HL-60/S4 (cell line): ENCODE results near the gene KRTAP4-9.
"Not testable (repeated sequence)": the region's sequence is repeated elsewhere in the genome, so short reads cannot be mapped to it uniquely, and the experiment has no call there.

Experiments used
- in situ Hi-C: fragments of 300-500 bp; cut with MboI; formaldehyde crosslinking; loops from 2 replicates; pipeline ENCODE4 v1.14.3; 2022; ENCODE audit warnings: low sequenced_read_pairs

KRTAP4-9 gene

DNA sequence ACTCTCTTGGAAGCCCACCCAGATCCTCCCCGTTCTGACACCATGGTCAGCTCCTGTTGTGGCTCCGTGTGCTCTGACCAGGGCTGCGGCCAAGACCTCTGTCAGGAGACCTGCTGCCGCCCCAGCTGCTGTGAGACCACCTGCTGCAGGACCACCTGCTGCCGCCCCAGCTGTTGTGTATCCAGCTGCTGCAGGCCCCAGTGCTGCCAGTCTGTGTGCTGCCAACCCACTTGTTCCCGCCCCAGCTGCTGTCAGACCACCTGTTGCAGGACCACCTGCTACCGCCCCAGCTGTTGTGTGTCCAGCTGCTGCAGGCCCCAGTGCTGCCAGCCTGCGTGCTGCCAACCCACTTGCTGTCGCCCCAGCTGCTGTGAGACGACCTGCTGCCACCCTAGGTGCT, at the start of gene KRTAP4-9:
Gene KRTAP4-9, plus strand, starts transcription at position 43 of the 400 bp plus-strand sequence. Its CDS starts 0 bp downstream, at position 43.
- in situ Hi-C loops: not testable (repeated sequence)

DNA sequence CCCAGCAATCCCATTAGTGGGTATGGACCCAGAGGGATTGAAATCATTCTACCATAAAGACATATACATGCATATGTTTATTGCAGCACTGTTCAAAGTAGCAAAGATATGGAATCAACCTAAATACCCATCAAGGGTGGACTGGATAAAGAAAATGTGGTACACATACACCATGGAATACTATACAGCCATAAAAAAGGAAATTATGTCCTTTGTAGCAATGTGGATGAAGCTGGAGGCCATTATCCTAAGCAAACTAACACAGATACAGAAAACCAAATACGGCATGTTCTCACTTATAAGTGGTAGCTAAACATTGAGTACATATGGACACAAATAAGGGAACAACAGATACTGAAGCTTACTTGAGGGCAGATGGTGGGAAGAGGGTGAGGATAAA, 47.6 kb upstream of the KRTAP4-9 start:
- in situ Hi-C loops: no loop called here

DNA sequence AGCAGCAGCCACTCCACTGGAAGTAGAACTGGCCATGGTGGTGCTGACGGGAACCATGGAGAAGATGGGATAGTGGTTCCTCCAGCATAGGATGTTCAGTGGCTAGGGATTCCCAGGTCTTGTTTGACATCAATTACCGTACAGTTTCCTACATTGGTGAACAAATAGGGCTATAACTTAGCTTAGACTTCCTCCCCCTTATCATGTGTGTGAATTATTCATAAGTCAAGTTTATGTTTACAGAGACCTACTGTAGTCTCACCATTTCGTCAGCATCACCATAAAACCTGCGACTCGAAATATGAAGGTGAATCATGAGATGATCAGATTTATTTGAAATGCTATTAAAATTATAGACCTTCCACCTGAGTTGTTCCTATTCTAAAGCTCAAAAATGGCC, 46.4 kb upstream of the KRTAP4-9 start:
- in situ Hi-C loops: no loop called here

DNA sequence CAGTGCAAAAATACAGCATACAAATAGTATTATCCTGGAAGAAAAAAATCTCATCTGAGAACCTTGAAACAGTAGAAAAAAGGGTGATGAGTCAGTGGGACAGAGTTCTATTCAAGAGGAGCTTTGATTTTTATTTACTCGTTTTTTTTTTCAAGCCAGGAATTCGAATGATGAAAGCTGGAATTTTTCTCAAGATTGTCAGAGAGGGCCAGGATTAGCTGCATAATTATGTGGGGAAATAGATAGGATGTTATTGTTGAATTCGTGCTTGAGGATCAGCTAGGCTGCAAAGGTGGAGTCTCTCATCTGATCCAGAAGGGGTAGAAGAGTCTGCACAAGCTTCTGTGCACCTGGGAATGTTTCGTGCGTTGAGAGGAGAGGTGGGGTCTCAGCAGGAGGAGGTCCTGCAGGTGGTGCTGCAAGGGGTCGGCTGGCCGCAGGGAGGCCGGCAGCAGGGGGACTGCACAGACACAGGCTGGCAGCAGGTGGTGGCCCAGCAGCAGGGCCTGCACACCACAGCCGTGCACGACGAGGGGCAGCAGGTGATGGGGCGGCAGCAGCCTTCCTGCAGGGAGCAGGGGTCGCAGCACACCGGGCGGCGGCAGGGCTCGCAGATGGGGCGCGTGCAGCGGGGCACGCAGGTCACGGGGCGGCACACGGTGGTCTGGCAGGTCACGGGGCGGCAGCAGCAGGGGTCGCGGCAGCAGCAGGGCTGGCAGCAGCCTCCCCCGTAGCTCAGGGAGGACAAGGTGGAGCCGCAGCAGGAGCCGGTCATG, 45.7 kb upstream of the KRTAP4-9 start:
- in situ Hi-C loops: not testable (repeated sequence)

DNA sequence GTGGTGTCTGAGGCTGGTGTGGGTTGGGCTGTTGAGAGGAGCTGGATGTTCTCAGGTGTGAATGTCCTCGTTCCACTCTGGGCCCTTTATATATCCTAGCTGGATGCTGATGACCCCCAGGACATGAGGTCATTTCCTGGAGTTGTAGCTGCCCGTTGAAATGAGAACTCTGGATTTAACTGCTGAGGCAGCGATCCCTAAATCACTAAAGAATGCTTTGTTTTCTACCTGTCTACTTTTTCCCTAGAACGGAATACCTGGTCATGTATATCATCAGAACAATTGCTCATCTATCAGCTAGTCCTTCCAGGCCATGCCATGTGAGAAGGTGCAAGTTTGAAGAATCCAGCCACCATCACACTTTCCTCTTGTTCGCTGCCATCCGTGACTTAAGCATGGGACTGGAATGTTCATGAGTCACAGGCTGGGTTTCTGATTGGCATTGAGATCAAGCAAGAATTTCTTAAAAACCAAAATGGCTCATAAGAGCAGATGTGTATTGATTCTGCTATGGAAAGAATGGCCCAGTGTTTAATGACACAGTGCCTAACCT, 45.1 kb upstream of the KRTAP4-9 start, which contains the start of gene KRTAP2-3:
Gene KRTAP2-3, minus strand, starts transcription at position 63 of the 553 bp plus-strand sequence. CDS start 64 bp downstream, outside the sequence.
- in situ Hi-C loops: no loop called here

DNA sequence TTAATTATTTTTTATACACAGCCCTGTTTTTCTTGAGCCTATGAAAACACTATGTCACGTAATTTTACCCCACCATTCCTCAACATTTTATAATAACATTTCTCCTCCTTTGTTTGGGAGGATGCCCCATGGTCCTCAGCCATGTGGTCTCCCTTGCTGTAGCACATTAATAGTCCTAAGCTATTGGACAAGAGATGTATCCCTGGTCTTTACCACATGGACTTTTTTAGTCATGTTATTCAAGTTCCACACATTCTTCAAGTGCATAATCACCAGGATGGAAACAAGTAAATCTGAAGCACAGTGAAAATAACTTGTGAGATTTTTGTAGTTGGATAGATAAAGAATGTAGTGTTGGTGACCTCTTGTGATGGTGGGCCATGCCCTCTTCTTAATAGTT, 43.2 kb upstream of the KRTAP4-9 start:
- in situ Hi-C loops: no loop called here

DNA sequence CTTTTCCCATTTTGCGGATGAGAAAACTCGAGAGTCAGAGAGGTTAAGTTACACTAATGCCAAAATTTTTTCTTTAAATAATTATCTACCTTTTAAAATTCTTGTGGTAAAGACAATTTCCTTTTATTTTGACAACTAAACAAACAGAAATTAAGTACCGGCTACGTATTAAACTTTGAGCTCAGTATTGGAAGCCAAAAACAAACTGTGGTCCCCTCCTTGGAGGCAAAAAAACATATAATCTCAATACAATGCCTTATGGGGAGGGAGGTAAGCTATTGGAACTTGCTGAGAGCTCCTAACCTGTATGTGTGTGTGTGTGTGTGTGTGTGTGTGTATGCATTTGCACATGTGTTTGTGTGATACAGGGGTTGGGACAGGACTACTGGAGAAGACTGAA, 41.7 kb upstream of the KRTAP4-9 start:
- in situ Hi-C loops: no loop called here

DNA sequence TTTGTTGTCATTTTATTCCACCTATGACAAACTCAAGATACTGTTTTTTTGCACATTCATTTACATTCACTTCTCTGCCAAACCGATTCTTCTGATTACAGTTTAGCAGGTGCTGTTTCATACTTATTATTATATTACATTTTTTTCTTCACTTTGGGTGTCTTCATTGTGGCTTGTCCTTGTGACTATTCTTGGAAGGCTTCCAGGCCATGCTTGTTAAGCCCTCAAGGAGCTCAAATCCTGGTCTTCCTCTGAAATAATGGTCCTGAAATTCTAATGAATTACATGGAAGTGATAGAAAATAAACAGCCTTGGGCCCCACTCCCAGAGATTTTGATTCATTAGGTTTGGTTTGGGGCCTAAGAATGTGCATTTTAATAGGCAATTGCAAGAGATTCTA, 40.9 kb upstream of the KRTAP4-9 start:
- in situ Hi-C loops: no loop called here

DNA sequence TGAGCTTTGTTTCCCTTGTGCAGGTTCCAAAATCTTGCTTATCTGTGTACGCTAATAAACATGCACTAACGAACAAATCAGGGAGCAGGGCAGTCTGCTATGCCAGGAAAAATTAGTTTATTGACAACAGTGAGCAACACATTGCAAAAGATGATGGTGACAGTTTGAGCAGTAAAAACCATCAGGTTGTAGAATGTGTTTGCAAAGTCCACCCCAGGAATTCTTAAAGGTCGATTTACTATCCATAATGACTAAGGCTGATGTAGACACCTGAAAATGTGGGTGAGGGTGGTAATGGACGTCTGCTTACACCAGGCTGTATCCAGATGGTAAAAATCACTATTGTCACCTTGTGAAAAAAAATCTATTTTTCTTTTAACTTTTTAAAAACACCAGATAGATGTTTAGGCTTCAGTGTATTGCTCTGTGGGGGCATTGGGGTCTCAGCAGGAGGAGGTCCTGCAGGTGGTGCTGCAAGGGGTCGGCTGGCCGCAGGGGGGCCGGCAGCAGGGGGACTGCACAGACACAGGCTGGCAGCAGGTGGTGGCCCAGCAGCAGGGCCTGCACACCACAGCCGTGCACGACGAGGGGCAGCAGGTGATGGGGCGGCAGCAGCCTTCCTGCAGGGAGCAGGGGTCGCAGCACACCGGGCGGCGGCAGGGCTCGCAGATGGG, 40.0 kb upstream of the KRTAP4-9 start:
- in situ Hi-C loops: not testable (repeated sequence)

DNA sequence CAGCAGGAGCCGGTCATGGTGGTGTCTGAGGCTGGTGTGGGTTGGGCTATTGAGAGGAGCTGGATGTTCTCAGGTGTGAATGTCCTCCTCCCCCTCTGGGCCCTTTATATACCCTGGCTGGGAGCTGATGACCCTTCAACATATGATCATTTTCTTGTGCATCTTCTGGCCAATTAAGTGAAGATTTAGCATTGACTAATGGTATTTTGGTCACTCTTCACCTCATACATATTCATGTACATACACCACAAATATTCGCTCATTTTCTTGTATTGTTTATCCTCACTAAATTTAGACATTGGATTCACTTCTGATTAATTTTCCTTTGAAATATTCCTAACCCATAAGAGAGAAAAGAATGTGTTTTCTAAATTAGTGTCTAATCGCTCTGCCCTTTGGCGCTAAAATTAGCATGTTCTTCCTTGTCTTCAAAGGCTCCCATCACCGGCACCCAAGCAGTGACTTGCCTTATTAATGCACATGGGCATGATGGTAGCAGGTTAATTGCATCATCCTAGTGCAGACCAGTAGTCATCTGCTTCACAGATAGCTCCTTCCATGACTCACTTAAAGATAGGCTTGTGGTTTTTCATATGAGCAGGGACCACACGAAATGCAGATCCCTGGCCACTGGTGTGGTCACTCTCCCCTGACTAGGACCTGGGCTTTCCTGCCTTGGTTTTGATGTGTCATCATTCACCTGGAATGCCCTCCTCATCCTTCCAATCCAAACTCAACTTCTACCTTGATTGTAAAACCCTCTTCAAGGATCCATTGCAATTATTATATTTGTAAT, 39.2 kb upstream of the KRTAP4-9 start, which contains the start of gene KRTAP2-4:
Gene KRTAP2-4, minus strand, starts transcription at position 51 of the 796 bp plus-strand sequence. Its CDS starts 34 bp downstream, at position 17.
- in situ Hi-C loops: no loop called here

DNA sequence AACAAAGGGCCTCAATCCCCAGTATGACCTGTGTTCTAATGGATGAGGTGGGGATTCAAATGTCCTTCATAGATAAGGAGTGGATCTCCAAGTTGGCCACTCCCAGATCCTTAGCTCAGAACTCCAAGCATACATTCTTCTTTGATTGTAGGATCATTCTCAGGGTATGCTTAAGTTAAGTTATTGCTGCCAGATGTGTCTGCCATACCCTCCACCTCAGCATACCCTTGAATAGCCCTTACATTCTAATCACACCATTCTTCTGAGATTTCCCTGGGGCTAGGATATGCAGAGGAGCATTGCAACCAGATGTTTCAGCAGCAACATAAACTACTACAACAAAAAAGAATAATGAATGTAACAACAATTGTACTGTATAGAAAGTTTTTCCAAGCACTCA, 37.9 kb upstream of the KRTAP4-9 start:
- in situ Hi-C loops: no loop called here

DNA sequence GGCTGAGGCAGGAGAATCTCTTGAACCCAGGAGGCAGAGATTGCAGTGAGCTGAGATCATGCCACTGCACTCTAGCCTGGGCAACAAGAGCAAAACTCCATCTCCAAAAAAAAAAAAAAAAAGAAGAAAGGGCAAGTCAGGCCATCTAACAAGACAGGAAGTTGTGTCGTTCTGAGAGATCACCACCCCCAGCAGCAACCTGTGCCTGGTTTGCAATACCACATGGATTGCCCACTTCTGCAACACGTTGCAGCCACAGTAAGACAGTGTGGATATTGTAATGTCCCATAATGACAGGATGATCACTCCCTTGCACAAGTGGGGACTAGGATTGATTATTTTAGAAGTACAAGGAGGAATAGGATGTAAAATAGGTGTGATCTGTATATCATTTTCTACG, 36.2 kb upstream of the KRTAP4-9 start:
- in situ Hi-C loops: no loop called here

DNA sequence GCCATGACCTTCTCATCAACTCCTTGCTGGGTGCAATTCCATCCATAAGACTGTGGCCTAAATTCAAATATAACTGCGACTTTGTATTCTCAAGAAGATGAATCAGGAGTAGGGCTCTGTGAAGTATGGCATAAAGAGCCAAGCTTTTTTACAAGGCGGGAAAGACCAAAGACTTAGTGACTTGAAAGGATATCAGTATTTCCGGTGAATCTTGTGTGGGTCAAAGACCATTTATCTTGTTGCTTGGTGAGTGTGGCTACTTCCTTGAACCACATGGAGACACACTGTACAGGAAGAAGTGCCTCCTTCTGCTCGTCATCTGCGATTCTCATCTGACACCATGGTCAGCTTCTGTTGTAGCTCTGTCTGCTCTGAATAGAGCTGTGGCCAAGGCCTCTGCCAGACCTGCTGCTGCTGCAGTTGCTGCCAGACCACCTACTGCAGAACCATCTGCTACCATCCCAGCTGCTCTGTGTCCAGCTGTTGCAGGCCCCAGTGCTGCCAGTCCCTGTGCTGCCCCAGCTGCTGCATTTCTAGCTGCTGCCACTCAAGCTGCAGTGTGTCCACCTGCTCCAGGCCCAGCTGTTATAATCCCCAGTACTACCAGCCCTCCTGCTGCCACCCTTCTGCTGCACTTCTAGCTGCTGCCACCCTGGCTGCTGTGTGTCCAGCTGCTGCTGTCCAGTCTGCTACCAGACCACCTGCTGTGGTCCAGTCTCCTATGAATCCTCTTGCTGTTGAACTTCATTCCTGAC, 33.4 kb upstream of the KRTAP4-9 start:
- in situ Hi-C loops: no loop called here

DNA sequence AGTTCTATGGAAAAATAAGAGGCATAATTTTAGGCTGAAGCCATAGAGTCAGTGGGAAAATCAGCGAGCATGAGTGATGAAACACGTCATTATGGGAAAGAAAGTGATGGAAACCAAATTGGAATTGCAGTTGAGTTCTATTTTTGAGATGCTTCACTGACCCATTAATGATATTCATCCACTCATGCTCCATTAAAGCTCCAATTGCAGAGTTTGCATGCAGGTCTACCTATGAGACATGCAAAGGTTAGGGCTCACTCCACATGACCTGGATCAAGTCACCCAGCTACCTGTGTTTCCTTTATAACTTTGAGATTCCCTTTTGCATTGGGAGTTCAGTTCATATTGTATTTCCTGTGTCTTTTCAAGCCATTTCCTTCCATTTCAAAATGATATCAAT, 31.5 kb upstream of the KRTAP4-9 start:
- in situ Hi-C loops: no loop called here

DNA sequence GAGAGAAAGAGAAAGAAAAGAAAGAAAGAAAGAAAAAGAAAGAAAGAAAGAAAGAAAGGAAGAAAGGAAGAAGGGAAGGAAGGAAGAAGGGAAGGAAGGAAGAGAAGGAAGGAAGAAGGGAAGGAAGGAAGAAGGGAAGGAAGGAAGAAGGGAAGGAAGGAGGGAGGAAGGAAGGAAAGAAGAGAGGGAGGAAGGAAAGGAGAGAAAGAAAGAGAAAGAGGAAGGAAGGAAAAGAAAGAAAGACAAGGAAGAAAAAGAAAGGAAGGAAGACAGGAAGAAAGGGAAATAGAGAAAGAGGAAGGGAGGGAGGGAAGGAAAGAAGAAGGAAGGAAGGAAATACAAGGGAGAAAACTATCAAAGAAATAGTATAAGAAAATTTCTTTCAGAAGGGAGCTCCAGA, 28.4 kb upstream of the KRTAP4-9 start:
- in situ Hi-C loops: no loop called here

DNA sequence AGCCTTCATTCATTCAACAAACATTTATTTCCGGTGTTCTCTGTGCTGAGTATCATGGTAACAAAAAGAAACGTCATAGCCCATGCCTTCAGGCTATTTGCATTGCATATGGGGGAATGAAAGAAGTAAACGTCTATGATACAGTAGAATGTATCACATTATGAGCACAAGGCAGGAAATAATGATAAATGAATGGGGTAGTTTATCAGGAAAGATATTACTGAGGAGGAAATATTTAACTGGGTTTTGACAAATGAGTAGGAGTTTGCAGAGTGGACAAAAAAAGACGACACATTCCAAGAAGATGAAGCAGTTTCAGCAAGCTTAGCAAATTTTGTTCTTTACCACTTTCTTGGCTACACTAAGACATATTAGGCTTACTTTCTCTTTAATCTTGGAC, 22.6 kb upstream of the KRTAP4-9 start:
- in situ Hi-C loops: no loop called here

DNA sequence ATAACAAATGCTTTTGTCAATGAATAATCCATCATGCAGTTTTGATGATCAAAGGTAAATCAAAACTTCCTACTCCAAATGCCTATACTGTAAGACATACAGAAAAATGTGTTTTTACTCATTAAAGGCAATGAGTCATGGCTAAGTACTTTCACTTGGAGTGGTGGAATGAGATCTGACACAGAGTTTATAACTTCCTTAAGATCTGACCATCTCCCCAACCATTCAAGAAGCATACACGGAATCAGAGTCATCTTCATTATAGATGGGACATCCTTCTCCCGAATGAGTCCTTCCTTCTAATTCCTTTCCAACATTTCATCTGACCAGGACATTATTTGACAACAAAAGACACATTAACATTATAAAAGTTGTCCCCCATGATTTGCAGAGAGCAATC, 21.8 kb upstream of the KRTAP4-9 start:
- in situ Hi-C loops: not testable (repeated sequence)

DNA sequence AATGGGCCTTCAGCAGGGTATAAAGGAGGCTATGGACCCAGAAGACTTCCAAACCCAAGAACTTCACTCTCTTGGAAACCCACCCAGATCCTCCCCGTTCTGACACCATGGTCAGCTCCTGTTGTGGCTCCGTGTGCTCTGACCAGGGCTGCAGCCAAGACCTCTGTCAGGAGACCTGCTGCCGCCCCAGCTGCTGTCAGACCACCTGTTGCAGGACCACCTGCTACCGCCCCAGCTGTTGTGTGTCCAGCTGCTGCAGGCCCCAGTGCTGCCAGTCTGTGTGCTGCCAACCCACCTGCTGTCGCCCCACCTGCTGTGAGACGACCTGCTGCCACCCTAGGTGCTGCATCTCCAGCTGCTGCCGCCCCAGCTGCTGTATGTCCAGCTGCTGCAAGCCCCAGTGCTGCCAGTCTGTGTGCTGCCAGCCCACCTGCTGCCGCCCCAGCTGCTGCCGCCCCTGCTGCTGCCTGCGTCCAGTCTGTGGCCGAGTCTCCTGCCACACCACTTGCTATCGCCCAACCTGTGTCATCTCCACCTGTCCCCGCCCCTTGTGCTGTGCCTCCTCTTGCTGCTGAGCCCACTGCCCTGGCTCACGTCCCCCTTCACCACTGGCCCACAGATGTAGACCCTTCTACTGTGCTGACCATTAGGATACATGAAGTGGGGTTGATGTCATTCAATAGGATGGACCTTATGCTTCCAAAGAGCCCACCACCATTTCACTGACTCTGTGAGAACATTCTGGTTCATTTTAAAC, 20.9 kb upstream of the KRTAP4-9 start, which contains the start of gene KRTAP4-7:
Gene KRTAP4-7, plus strand, starts transcription at position 51 of the 757 bp plus-strand sequence. Its CDS starts 57 bp downstream, at position 108.
- in situ Hi-C loops: not testable (repeated sequence)

DNA sequence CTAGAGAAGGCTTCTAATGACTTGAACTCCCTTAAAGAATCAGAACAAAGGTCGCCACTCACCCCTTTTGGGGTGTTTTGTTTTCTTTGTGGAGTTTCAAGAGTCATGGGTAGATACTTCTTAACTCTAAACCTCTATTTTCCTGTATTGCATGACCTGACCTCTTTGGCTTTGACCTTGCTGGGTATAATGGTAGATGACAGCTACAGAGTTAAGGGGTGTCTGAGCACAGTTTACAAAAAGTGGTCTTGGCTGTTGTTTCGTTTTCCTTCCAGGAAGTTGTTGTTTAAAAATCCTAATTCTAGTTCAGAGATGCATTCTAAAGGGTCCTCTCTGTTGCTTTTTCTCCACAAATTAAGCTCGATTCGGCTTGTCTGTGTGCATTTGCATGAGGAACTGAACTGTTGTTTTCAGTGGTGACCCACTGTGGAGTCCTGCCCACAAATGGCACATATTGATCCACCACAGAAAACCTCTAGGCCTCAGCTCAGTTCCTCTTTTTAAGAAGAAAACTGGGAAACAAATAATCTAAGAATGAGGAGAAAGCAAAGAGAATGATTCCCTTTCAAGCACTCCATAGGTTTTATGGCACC, 16.3 kb upstream of the KRTAP4-9 start:
- in situ Hi-C loops: not testable (repeated sequence)
